IMR-90 (cell line): Measurements from ENCODE around the gene LRRC7. TPM values are rescaled to one million over a fixed set of nuclear protein-coding genes. Genes with fewer than 3 reads are reported as not detected.
A peak's percentile ranks its signal among the peaks of the same experiment; 100 is the strongest.

ENCODE experiments used
- ATAC-seq: fragments of 200-7000 bp; cut with Tn5 transposase; 2 replicates; pipeline ENCODE4 v1.9.1; 2020; ENCODE audit warnings: low read depth, mild to moderate bottlenecking, moderate library complexity
- BruUV-seq: library from RNA; stranded (reverse); fragments of 400-500 nt; replicated peaks from 2 replicates; lab custom pipeline; 2021; lab: Mats Ljungman, UMichigan
- CTCF ChIA-PET: fragments of 300-600 bp; formaldehyde crosslinking; extraction: SDS; loops from one replicate; lab custom pipeline; 2021; ENCODE audit warnings: antibody characterized with exemption; lab: Yijun Ruan, JAX
- POLR2A ChIA-PET: fragments of 300-600 bp; sonication (Branson Sonifier 250); formaldehyde crosslinking; loops from one replicate; lab custom pipeline; 2022; ENCODE audit warnings: antibody characterized with exemption; ENCODE audit not compliant: unreplicated experiment; lab: Charles Lee
- DNase-seq: peaks from one replicate; pipeline ENCODE4 v3.0.0; 2013
- H2AFZ ChIP-seq: replicated peaks from 2 replicates; pipeline ENCODE3; 2013; ENCODE audit warnings: low read length, mild to moderate bottlenecking; ENCODE audit not compliant: poor library complexity
- H2AK5ac ChIP-seq: 2 replicates; pipeline ENCODE4 v1.6.1; 2013; ENCODE audit warnings: low read depth, low read length, inconsistent platforms
- H2AK9ac ChIP-seq: replicated peaks from 2 replicates; pipeline ENCODE3; 2013; ENCODE audit warnings: mild to moderate bottlenecking, low read depth, low read length, moderate library complexity; ENCODE audit not compliant: poor library complexity
- H2BK120ac ChIP-seq: 2 replicates; pipeline ENCODE4 v1.6.1; 2013; ENCODE audit warnings: low read depth, low read length, inconsistent platforms
- H2BK15ac ChIP-seq: 3 replicates; pipeline ENCODE4 v1.6.1; 2013; ENCODE audit warnings: low read depth, low read length, inconsistent platforms
- H2BK20ac ChIP-seq: 2 replicates; pipeline ENCODE4 v1.6.1; 2013; ENCODE audit warnings: low read depth, mild to moderate bottlenecking, inconsistent platforms, low read length, moderate library complexity
- H2BK5ac ChIP-seq: 2 replicates; pipeline ENCODE4 v1.6.1; 2013; ENCODE audit warnings: mild to moderate bottlenecking, low read depth, low read length, inconsistent platforms; ENCODE audit not compliant: poor library complexity, severe bottlenecking
- H3K14ac ChIP-seq: replicated peaks from 2 replicates; pipeline ENCODE4 v1.6.1; 2013; ENCODE audit warnings: low read depth, low read length, inconsistent platforms
- H3K18ac ChIP-seq: 2 replicates; pipeline ENCODE4 v1.6.1; 2013; ENCODE audit warnings: low read depth, low read length, control low read depth
- H3K23ac ChIP-seq: 2 replicates; pipeline ENCODE4 v1.6.1; 2013; ENCODE audit warnings: low read depth, low read length, inconsistent platforms
- H3K27ac ChIP-seq: 2 replicates; pipeline ENCODE4 v1.5.1; 2013; ENCODE audit warnings: mild to moderate bottlenecking, control low read depth, low read length; ENCODE audit not compliant: insufficient read depth
- H3K27me3 ChIP-seq: 2 replicates; pipeline ENCODE4 v1.6.1; 2013; ENCODE audit warnings: low read length; ENCODE audit not compliant: control insufficient read depth, insufficient read depth
- H3K36me3 ChIP-seq: 2 replicates; pipeline ENCODE4 v1.6.1; 2013; ENCODE audit warnings: low read length, mixed read lengths; ENCODE audit not compliant: control insufficient read depth, insufficient read depth
- H3K4ac ChIP-seq: 2 replicates; pipeline ENCODE4 v1.6.1; 2013; ENCODE audit warnings: low read depth, low read length, inconsistent platforms
- H3K4me1 ChIP-seq: 2 replicates; pipeline ENCODE4 v1.6.1; 2013; ENCODE audit warnings: low read length, mixed read lengths; ENCODE audit not compliant: control insufficient read depth, insufficient read depth
- H3K4me2 ChIP-seq: 2 replicates; pipeline ENCODE4 v1.6.1; 2013; ENCODE audit warnings: low read depth, mild to moderate bottlenecking, control low read depth, low read length, moderate library complexity
- H3K4me3 ChIP-seq: 2 replicates; pipeline ENCODE4 v1.5.1; 2013; ENCODE audit warnings: low read depth, mild to moderate bottlenecking, control low read depth, low read length, moderate library complexity; ENCODE audit not compliant: insufficient read depth
- H3K56ac ChIP-seq: 2 replicates; pipeline ENCODE4 v1.6.1; 2013; ENCODE audit warnings: low read length, inconsistent platforms; ENCODE audit not compliant: insufficient read depth; ENCODE audit errors: extremely low read depth
- H3K79me1 ChIP-seq, 2 experiments: 2 replicates each; pipeline ENCODE4 v1.6.1; 2013; ENCODE audit warnings: low read length in 2 of 2, inconsistent platforms in 1 of 2, low read depth in 1 of 2
- H3K9ac ChIP-seq: 2 replicates; pipeline ENCODE4 v1.6.1; 2013; ENCODE audit warnings: low read depth, low read length, control low read depth
- H3K9me1 ChIP-seq: 2 replicates; pipeline ENCODE4 v1.6.1; 2013; ENCODE audit warnings: low read length, inconsistent platforms; ENCODE audit not compliant: insufficient read depth
- H3K9me3 ChIP-seq: 2 replicates; pipeline ENCODE4 v1.6.1; 2013; ENCODE audit warnings: low read length; ENCODE audit not compliant: control insufficient read depth, insufficient read depth
- H4K20me1 ChIP-seq: 2 replicates; pipeline ENCODE4 v1.6.1; 2013; ENCODE audit warnings: low read length, inconsistent platforms; ENCODE audit not compliant: insufficient read depth
- H4K5ac ChIP-seq: 2 replicates; pipeline ENCODE4 v1.6.1; 2013; ENCODE audit warnings: mild to moderate bottlenecking, low read depth, low read length, control low read depth
- H4K8ac ChIP-seq, 2 experiments: 2 replicates each; pipeline ENCODE4 v1.6.1; 2013; ENCODE audit warnings: low read depth in 2 of 2, low read length in 2 of 2, control low read depth in 1 of 2, inconsistent platforms in 1 of 2
- H4K91ac ChIP-seq: 2 replicates; pipeline ENCODE4 v1.6.1; 2013; ENCODE audit warnings: low read depth, low read length, inconsistent platforms; ENCODE audit not compliant: insufficient read depth
- BHLHE40 ChIP-seq: fragments of 150-350 bp; IDR thresholded peaks from 2 replicates; pipeline ENCODE4 v1.6.1; 2016; ENCODE audit warnings: mild to moderate bottlenecking, low read depth, low read length
- CEBPB ChIP-seq: IDR thresholded peaks from 2 replicates; pipeline ENCODE4 v1.6.1; 2012; ENCODE audit warnings: low read depth, low read length, improper control_type of control experiment
- CHD1 ChIP-seq: IDR thresholded peaks from 2 replicates; pipeline ENCODE4 v1.6.1; 2012; ENCODE audit warnings: low read depth, low read length, improper control_type of control experiment
- FOS ChIP-seq: fragments of 150-350 bp; IDR thresholded peaks from 2 replicates; pipeline ENCODE4 v1.6.1; 2016; ENCODE audit warnings: low read depth, low read length
- MAFK ChIP-seq: IDR thresholded peaks from 2 replicates; pipeline ENCODE4 v1.6.1; 2012; ENCODE audit warnings: low read depth, low read length, improper control_type of control experiment
- MAZ ChIP-seq: IDR thresholded peaks from 2 replicates; pipeline ENCODE4 v1.6.1; 2012; ENCODE audit warnings: low read depth, mild to moderate bottlenecking, low read length, improper control_type of control experiment, moderate library complexity, borderline replicate concordance
- MXI1 ChIP-seq: IDR thresholded peaks from 2 replicates; pipeline ENCODE4 v1.6.1; 2012; ENCODE audit warnings: low read depth, mild to moderate bottlenecking, low read length, moderate library complexity, borderline replicate concordance
- NFE2L2 ChIP-seq: fragments of 150-350 bp; IDR thresholded peaks from 2 replicates; pipeline ENCODE4 v1.6.1; 2016; ENCODE audit warnings: low read depth, mild to moderate bottlenecking, low read length
- POLR2A ChIP-seq: IDR thresholded peaks from 2 replicates; pipeline ENCODE4 v1.6.1; 2012; ENCODE audit warnings: mild to moderate bottlenecking, low read depth, low read length
- RAD21 ChIP-seq: IDR thresholded peaks from 2 replicates; pipeline ENCODE4 v1.6.1; 2012; ENCODE audit warnings: low read length, improper control_type of control experiment
- RCOR1 ChIP-seq: IDR thresholded peaks from 2 replicates; pipeline ENCODE4 v1.6.1; 2012; ENCODE audit warnings: mild to moderate bottlenecking, low read length, improper control_type of control experiment; ENCODE audit not compliant: insufficient replicate concordance
- RFX5 ChIP-seq: IDR thresholded peaks from 2 replicates; pipeline ENCODE4 v1.8.0; 2012; ENCODE audit warnings: low read depth, mild to moderate bottlenecking, low read length, moderate library complexity
- SMC3 ChIP-seq: fragments of 150-350 bp; IDR thresholded peaks from 2 replicates; pipeline ENCODE4 v1.6.1; 2016; ENCODE audit warnings: low read depth, mild to moderate bottlenecking, antibody characterized with exemption, low read length, moderate library complexity
- USF2 ChIP-seq: fragments of 150-350 bp; IDR thresholded peaks from 2 replicates; pipeline ENCODE4 v1.6.1; 2017; ENCODE audit warnings: mild to moderate bottlenecking, antibody characterized with exemption, low read length, low read depth
- WGBS, 2 experiments: methylation state at CpG; one replicate each; pipeline versions ENCODE4 v1.1.5 to v1.1.7; 2013; ENCODE audit warnings: missing lambda C conversion rate in 2 of 2; ENCODE audit not compliant: insufficient read length in 1 of 2; ENCODE audit errors: extremely low coverage in 2 of 2; 5-methylcytosine and 5-hydroxymethylcytosine counted together
- dilution Hi-C: fragments of 300-500 bp; cut with HindIII; formaldehyde crosslinking; loops from one replicate; pipeline ENCODE4 v1.14.3; 2018; ENCODE audit warnings: low sequenced_read_pairs; ENCODE audit not compliant: unreplicated experiment
- in situ Hi-C: fragments of 300-500 bp; cut with MboI; formaldehyde crosslinking; loops from 3 replicates; pipeline ENCODE4 v1.14.3; 2019; ENCODE audit warnings: low sequenced_read_pairs, inconsistent platforms, mixed read lengths
- intact Hi-C: fragments of 100-400 bp; cut with micrococcal nuclease; formaldehyde crosslinking; loops from 2 replicates; pipeline ENCODE4 v1.10.0; 2022
- polyA plus RNA-seq, 3 experiments: library from polyadenylated mRNA; depleted of rRNA; stranded (reverse); fragments of >200 nt; gene quantifications; 2 replicates each; pipeline ENCODE4 v1.2.3, GENCODE V29; 2012; ENCODE audit warnings: low replicate concordance in 1 of 3
- total RNA-seq: library from RNA; depleted of rRNA; stranded (reverse); fragments of >200 nt; gene quantifications from 2 replicates; pipeline ENCODE4 v1.2.3, GENCODE V29; 2012
- TF ChIP-seq, protein P1 (sequence below): fragments of 150-350 bp; IDR thresholded peaks from 2 replicates; pipeline ENCODE4 v1.6.1; 2016; ENCODE audit warnings: low read depth, mild to moderate bottlenecking, low read length, moderate library complexity, borderline replicate concordance
- TF ChIP-seq, protein P2 (sequence below): conservative IDR thresholded peaks from 2 replicates; pipeline ENCODE4 v1.5.1; 2012; ENCODE audit warnings: mild to moderate bottlenecking, low read depth, low read length, improper control_type of control experiment

Gene LRRC7
- total and polyA plus RNA-seq, 2 of the 4 experiments (the other 2 are of a cell fraction), result under 0.01 to 0.02 TPM

GRCh38 chr1:69524015-69524414 lies 43.7 kb upstream of the LRRC7 start:
- no TSS peak for BruUV-seq
- no peak overlapping the region for H3K4me3 ChIP-seq
- H2BK15ac ChIP-seq, result no peak overlapping the region
- ATAC-seq (peak; percentile 51), DNase-seq (peak; percentile 46)
- no peak overlapping the region for H3K4me2 ChIP-seq
- intact Hi-C loops, result no loop called here
- ChIA-PET POLR2A (no interaction called here), CTCF (no interaction called here)
- no peak overlapping the region for H4K5ac ChIP-seq
- peak overlapping the region; percentile 59 for H2BK120ac ChIP-seq
- H2AK9ac ChIP-seq, result peak overlapping the region; percentile 15
- no peak overlapping the region; the same call in 1 of the 2 replicates for H2AK5ac ChIP-seq
- H2AFZ ChIP-seq, result peak overlapping the region; percentile 8
- H3K79me1 ChIP-seq, result no peaks in the 10 kb centered on the region
- no CpG with 5 or more reads among the region's 1 CpG for WGBS, 2 experiments
- no peak overlapping the region; the same call in 1 of the 2 replicates for H3K18ac ChIP-seq
- H3K4me1 ChIP-seq, result no peaks in the 10 kb centered on the region; the same call in 1 of the 2 replicates
- no peak overlapping the region for H3K56ac ChIP-seq
- H3K23ac ChIP-seq, result no peak overlapping the region; the same call in 1 of the 2 replicates
- no peaks in the 10 kb centered on the region for H3K36me3 ChIP-seq
- H2BK5ac ChIP-seq, result no peak overlapping the region
- H3K9me1 ChIP-seq, result peaks cover 4% of the 10 kb centered on the region; the same call in 1 of the 2 replicates
- TF ChIP-seq USF2 (no peak), MAFK (no peak), SMC3 (no peak), NFE2L2 (no peak), BHLHE40 (no peak), MXI1 (no peak), FOS (no peak), POLR2A (no peak), RAD21 (no peak), CHD1 (no peak), RCOR1 (no peak), MAZ (no peak), RFX5 (no peak), CEBPB (no peak)
- TF ChIP-seq, protein P1, sequence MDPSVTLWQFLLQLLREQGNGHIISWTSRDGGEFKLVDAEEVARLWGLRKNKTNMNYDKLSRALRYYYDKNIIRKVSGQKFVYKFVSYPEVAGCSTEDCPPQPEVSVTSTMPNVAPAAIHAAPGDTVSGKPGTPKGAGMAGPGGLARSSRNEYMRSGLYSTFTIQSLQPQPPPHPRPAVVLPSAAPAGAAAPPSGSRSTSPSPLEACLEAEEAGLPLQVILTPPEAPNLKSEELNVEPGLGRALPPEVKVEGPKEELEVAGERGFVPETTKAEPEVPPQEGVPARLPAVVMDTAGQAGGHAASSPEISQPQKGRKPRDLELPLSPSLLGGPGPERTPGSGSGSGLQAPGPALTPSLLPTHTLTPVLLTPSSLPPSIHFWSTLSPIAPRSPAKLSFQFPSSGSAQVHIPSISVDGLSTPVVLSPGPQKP, result no peak
- TF ChIP-seq, protein P2, sequence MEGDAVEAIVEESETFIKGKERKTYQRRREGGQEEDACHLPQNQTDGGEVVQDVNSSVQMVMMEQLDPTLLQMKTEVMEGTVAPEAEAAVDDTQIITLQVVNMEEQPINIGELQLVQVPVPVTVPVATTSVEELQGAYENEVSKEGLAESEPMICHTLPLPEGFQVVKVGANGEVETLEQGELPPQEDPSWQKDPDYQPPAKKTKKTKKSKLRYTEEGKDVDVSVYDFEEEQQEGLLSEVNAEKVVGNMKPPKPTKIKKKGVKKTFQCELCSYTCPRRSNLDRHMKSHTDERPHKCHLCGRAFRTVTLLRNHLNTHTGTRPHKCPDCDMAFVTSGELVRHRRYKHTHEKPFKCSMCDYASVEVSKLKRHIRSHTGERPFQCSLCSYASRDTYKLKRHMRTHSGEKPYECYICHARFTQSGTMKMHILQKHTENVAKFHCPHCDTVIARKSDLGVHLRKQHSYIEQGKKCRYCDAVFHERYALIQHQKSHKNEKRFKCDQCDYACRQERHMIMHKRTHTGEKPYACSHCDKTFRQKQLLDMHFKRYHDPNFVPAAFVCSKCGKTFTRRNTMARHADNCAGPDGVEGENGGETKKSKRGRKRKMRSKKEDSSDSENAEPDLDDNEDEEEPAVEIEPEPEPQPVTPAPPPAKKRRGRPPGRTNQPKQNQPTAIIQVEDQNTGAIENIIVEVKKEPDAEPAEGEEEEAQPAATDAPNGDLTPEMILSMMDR, result no peak
- H4K91ac ChIP-seq, result no peak overlapping the region; the same call in 1 of the 2 replicates
- in situ Hi-C loops, result no loop called here
- H3K27me3 ChIP-seq, result no peaks in the 10 kb centered on the region
- no peak overlapping the region for H3K27ac ChIP-seq
- 0 out of 4 replicates have a peak overlapping the region, but pooled peaks of 1 of the 2 experiments have one; percentile 14 for H4K8ac ChIP-seq
- H3K9ac ChIP-seq, result no peak overlapping the region
- dilution Hi-C loops, result no loop called here
- H3K9me3 ChIP-seq, result no peaks in the 10 kb centered on the region
- no peak overlapping the region for H3K14ac ChIP-seq
- H2BK20ac ChIP-seq, result 0 out of 2 replicates have a peak overlapping the region, but pooled peaks have one; percentile 23
- H4K20me1 ChIP-seq, result no peaks in the 10 kb centered on the region
- peak overlapping the region; percentile 56; the same call in 1 of the 2 replicates for H3K4ac ChIP-seq
